NCI-H187 (cell line): ENCODE data around the gene CDV3.
"Not testable (repeated sequence)": the region's sequence is repeated elsewhere in the genome, so short reads cannot be mapped to it uniquely, and the experiment has no call there.

Experiments used
- DNase-seq, 2 experiments: peaks; one replicate each; lab custom pipeline; 2025; lab: John Stamatoyannopoulos, UW

CDV3 gene, protein sequence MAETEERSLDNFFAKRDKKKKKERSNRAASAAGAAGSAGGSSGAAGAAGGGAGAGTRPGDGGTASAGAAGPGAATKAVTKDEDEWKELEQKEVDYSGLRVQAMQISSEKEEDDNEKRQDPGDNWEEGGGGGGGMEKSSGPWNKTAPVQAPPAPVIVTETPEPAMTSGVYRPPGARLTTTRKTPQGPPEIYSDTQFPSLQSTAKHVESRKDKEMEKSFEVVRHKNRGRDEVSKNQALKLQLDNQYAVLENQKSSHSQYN

DNA sequence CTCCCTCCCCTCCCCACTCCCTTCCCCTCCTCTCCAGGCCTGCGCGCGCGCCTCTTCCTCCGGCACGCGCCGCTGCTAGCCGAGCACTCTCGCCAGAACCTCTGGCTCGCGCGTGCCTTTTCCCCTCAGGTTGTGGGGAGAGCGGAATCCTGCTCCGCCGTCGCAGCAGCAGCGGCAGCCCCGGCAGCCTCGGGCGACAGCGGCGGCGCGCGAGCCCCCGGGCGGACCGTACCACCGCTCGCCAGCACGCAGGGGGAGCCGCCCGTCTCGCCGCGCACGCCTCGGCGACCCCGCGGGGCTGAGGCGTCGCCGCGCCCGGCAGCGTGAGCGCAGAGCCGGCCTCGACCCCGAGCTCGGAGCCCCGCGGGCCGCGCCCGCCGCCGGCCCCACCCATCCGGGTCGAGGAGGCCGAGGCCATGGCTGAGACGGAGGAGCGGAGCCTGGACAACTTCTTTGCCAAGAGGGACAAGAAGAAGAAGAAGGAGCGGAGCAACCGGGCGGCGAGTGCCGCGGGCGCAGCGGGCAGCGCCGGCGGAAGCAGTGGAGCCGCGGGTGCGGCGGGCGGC, at the start of gene CDV3:
Gene CDV3, plus strand, starts transcription at position 58 of the 566 bp plus-strand sequence. Its CDS starts 359 bp downstream, at position 417.
- DNase-seq, result no peak

DNA sequence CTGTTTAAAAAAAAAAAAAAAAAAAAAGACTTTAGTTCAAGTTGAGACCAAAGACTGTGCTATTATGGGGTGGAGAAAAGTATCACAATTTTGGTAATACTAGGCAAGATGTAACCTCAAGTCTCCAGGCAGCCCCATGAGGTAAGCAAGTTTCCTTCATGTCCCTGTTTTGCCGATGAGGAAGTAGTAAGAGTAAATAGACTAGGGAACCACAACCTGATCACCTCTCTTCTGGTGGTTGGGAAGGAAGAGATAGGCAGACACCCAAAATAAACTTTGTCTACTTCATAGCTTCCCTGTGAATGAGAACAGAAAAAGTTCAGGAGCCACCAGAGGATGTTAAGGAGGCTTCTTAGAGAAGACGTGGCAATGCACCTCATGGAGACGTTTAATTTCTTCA, 49.7 kb upstream of the CDV3 start:
- not testable (repeated sequence) for DNase-seq

DNA sequence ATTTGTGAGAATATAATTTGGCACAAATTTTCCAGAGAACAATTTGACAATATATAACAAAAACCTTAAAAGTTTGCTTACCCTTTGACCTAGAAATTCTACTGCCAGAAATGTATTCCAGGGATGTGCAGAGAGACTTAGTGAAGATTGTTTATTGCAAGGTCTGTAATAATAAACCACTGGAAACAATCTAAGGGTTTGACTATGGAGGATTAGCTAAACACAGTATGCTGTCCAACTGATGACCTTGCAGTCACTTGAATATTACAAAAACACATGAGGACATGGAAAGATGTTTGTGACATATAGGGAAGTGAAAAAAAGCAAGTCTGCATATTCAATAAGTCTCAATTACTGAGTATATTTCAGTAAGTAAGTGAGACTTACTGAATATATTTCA, 48.1 kb upstream of the CDV3 start:
- no peak for DNase-seq

DNA sequence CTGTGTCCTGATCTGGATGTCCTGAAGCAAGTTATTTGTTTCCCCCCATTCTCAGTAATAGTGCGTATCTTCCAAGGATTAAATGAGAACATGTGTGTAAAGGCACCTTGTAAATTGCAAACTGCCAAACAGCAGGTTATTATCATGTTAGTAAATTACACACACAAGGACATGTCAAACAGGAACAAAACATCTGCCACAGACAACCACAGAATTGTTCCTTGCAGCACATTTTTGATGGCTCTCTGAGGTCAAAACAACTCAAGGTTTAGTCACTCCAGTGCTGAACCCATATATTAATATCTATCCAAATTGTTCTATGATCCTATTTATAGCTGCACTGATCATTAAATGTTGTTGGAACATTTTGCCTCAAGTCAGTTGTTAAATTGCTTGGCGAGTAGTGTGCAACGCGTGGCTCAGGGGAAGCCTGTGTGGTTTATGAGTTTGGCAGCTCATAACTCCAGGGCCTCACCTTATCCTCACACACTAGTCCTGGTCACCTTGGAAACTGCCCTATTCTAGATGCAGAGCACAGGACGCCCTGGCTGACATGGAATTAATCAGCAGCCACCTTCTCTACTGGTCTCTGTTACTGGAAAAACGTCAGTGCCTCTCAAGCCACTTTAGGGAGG, 46.3 kb upstream of the CDV3 start:
- DNase-seq, result no peak

DNA sequence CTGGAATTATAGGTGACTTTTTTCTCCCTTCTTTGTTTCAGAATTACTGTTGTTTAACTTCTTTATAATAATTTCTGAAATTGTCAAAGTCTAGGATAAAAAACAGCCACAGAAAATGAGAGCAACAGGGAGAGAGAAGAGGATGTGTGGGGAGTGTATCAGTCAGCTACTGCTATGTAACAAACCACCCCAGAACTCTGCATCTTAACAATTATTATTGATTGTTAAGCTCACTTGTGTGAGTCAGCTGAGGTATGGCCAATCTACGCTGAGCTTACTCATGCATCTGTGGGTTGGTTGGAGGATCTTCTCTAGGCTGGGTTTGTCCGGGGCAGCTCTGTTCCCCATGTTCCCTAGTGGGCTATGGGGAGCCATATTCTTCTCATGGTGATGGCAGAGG, 43.7 kb upstream of the CDV3 start:
- DNase-seq, result no peak

DNA sequence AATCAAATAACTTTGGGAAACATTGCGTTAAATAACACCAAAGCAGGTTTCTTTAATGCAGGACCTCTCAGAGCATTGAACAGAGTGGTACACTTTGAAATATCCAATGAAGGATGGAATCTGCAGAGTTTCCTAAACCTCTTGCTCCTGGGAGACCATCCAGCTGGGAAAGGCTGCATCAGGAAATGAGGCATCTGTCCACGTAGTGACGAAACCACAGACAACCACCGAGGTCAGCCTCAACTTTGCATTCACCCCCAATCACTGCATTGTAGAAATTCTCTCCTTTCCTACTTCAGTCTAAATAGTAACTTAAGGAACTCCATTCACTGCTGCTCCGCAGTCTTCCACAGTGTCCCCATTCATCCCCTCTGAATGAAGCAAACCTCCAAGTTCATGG, 41.5 kb upstream of the CDV3 start:
- DNase-seq, result no peak

DNA sequence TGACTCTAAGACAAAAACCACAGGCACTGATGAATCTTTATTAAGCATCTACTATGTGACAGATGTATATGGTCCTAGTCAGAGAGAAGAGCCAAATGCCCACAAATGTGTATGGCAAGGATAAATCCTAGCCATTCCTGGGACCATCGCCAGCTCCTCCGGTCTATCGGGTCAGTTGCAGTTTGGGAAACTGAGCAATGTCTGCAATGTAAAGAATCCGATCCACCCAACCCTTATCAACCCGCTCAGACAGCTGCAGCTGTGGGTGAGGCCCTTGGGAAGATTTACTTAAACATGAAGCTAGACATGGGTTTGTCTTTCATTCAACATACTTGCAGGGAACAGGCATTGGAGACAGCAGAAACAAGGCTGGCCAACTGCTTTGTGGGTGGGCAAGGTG, 40.5 kb upstream of the CDV3 start:
- DNase-seq, result no peak

DNA sequence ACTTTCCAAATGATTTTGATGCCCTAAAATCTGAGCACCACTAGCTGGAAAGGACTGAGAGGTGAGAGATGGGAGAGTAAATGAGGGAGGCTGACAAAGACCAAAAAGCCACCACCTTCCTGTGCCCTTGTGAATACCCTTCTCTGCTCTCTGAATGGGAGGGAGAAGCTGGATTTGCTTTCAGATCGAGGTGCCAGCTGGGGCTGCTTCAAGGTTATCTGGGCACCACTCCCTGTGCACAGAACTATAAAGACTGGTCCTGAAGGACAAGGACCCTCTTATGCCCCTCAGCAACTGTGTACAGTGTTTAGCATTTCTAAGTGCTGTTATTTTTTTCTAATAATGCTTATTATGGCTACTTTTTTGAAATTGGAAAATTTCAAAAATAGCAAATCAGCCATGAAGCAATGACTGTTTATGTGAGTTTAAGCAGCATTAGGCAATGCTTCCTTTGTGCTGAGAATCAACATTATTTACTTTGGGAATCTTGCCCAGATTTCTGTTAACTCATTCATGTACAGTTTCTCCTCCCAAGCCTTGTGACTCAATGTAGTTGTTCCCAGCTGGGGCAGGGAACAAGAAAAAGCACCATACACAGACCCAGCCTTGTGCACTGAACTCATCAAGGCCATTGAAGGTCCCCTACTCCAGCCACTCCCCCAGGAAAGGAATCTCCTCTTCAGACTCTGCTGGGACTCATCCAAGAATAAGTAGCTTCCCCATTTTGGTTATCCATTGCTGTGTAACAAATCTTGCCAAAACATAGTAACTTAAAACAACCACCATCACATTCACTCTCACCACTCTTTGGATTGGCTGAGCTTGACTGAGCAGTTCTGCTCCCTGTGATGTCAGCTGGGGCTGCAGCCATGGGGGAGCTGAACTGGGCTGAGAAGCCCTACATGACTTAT, 37.3 kb upstream of the CDV3 start:
- no peak for DNase-seq

DNA sequence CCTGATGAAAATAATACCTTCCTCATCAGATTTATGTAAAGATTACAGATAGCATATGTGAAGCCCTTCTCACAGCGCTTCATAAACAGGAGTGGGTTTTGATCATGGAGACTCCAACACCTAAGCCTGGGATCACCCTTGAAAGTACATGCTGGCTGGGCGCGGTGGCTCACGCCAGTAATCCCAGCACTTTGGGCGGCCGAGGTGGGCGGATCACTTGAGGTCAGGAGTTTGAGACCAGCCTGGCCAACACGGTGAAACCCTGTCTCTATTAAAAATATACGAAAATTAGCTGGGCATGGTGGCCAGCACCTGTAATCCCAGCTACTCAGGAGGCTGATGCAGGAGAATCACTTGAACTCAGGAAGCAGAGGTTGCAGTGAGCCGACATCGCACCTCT, 36.4 kb upstream of the CDV3 start:
- not testable (repeated sequence) for DNase-seq

DNA sequence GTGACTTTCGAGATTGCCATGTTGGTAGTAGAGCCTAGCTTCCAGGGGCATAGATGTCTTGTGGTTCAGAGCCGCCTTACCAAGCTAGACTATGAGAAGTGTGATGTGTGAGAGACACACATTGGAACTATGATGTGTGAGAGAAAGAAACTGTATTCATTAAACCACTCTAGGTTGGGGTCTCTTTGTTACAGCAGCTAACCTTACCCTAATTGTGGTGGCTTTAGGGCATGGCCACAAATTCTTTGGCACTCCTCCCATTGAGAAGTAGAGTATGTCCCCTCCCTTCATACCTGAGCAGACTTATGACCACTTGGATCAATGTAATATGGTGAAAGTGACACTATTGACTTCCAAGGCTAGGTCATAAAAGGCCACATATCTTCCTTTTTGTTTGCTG, 35.3 kb upstream of the CDV3 start:
- DNase-seq, result no peak

DNA sequence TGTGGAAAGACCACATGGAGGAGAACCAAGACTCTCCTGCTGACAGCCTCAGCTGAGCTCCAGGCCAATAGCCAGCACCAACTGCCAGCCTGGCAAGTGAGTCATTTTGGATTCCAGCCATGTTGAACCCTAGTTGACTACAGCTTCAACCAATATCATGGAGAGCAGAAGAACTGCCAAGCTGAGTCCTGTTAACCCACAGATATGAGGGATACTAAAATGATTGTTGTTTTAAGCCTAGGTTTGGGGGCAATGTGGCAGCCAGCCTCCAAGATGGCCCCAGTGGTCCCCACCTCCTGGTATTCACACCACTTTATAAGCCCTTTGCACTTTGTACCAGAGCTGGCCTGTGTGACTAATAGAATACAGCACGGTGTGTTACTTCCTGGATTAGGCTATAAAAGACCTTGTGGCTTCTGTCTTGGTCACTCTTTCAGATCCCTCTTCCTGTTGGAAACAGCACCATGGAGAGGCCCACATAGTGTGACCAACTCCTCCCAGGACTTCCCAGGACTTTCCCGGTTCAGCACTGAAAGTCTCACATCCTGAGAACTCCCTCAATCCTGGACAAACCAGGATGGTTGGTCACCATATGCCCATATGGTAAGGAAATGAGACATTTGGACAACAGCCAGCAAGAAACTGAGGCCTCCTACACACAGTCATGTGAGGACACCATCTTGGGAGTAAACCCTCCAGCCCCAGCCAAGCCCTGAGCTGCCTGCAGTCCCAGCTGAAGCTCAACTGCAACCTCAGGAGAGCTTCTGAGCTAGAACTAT, 32.4 kb upstream of the CDV3 start:
- no peak for DNase-seq

DNA sequence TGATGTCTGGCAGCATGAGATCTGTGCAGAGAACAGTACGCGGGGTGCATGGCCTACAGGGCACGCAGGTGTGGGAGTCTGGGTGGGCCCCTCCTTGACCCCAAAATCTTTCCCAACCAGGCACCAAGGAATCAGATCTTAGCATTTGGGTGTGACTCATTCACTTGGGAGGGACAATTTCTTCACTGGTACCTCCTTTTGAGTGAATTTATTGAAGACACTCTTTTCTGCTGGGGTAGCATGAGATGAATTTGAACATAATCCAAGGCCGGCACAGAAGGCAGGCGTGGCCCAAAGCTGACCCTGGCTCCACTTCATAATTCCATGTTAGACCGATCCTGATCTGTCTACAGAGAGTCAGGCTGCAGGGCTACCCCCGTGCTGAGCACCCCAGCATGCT, 30.6 kb upstream of the CDV3 start:
- no peak for DNase-seq

DNA sequence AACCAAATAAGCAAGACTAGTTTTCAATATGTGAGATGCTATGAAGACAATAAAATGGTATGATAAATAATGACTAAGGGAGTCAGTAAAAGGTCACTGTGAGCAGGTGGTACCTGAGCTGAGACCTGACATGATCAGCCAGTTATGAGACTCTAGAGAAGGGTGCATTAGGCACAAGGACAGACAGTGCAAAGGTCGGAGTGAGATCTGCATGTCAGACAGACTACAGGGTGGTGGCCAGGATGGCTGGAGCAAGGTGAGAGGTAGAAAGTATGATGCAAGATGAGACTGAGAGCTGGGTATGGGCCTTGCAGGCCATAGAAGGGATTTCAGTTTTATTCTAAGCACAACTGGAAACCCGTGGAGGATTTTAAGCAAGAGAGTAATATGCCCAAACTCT, 28.5 kb upstream of the CDV3 start:
- DNase-seq, result not testable (repeated sequence)

DNA sequence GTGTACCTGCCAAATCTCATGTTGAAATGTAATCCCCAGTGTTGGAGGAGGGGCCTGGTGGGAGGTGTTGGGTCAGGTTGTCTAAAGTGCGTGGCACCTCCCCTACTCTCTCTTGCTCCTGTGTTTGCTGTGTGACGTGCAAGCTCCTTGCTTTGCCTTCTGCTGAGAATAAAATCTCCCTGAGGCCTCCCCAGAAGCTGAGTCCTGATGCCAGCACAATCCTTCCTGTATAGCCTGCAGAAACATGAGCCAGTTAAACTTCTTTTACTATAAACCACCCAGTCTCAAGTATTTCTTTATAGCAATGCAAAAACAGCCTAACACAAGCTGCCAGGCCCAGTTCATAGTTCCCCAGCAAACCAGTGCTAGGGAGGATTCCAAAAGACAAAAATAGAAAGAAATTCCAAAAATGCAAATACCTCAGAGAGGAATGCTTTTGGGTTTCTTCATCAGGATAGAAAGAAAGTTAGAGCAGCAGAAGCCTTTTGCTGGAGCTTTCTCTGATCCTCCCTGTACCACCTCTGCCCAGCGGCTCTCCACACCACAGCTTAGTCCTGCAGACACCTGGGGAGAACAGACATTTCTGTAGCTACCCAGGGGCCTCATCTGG, 25.9 kb upstream of the CDV3 start:
- no peak for DNase-seq

DNA sequence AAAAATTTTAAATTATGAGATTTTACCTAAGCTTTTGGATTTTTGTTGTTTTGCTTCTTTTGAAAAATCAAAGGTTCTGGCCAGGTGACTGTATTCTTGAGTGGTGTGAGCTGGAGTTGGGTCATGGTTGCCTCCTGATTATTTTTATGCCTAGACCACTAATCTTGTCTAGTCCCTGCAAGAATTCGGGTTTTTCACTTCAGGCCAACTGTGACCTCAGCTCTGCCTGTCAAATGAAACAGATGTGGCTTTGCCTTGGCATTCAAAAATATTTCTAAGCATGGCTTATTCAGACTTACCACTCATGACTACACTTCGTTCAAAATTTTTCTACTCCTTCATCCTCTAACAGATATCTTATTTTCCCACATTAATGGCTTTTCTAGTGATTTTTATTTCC, 25.4 kb upstream of the CDV3 start:
- DNase-seq, result no peak

DNA sequence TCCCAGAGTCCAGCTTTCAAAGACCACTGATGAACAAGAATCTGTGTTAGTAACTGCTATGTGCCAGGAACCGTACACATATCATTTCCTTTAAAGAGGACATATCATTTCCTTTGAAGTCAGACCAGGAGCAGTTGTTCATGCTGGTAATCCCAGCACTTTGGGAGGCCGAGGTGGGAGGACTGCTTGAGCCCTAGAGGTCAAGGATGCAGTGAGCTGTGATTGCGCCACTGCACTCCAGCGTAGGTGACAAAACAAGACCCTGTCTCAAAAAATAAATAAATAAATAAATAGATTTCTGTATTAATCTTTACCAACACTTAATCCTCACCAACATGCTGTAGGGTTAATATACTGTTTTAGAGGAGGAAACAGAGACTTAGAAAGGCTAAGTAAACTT, 23.9 kb upstream of the CDV3 start:
- no peak for DNase-seq

DNA sequence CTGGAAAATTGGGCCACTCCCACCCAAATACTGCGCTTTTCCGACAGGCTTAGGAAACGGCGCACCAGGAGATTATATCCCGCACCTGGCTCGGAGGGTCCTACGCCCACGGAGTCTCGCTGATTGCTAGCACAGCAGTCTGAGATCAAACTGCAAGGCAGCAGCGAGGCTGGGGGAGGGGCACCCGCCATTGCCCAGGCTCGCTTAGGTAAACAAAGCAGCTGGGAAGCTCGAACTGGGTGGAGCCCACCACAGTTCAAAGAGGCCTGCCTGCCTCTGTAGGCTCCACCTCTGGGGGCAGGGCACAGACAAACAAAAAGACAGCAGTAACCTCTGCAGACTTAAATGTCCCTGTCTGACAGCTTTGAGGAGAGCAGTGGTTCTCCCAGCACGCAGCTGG, 21.9 kb upstream of the CDV3 start:
- DNase-seq, result not testable (repeated sequence)

DNA sequence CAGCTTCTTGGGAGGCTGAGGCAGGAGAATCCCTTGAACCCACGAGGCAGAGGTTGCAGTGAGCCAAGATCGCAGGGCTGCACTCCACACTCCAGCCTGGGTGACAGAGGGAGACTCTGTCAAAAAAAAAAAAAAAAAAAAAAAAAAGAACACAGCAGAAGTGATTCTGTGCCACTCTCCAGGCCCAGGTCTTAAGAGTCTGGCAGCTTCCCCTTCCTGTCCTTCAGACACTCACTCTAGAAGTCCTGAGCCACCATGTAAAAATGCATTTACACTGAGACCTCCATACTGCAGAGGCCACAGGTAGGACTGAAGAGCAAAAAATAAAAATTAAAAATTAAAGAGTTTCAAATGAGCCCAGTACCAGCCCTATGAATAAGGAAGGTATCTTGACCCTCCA, 11.8 kb upstream of the CDV3 start:
- DNase-seq, result no peak

DNA sequence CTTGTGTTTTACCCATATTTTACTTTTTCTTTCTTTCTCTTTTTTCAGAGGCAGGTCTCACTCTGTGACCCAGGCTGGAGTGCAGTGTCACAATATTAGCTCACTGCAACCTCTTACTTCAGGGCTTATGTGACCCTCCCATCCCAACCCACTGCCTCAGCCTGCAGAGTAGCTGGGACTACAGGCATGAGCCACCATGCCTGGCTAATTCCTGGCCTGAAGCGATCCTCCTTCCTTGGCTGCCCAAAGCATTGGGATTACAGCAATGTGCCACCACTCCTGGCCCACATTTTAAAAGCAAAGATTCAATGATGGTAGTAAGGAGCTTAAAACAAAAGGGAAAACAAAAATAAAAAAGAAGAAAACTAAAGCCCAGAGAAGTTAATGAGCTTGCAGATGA, 11.1 kb upstream of the CDV3 start:
- DNase-seq, result no peak

DNA sequence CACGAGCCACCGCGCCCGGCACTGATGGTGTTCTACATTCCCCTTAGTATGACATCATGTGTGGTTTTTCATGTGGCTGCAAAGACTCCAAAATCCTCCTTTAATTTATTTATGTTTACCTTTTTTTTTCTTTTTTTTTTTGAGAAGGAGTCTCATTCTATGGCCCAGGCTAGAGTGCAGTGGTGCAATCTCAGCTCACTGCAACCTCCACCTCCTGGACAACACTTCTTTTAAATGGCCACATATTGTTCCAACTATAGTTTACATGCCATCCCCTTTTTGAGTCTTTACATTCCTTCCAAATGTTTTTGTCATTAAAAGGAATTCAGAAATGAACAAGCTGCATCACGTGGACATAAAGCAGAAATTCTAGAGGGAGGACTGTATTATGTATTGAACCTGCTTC, 10.3 kb upstream of the CDV3 start:
- DNase-seq, result no peak

DNA sequence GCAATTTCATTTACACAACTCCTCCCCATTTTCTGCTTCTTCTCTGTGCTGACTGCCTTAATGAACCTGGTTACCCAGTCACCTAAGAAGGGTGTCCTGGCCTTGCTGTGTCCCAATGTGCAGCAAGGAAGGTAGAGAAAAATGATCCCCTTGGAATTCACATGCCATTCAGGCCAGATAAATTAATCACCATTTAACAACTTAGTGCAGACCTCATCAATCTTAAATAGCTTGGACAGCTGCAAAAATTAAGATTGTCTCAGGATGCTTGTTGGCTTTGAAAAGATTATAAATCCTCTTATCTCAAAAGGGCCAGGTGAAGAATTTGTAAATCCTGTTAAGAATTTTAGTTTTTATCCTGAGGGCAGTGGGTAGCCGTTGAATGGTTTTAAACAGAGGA, 9.7 kb upstream of the CDV3 start:
- DNase-seq, result no peak
